ENCODE data around the gene CADM2.

CADM2 gene

DNA sequence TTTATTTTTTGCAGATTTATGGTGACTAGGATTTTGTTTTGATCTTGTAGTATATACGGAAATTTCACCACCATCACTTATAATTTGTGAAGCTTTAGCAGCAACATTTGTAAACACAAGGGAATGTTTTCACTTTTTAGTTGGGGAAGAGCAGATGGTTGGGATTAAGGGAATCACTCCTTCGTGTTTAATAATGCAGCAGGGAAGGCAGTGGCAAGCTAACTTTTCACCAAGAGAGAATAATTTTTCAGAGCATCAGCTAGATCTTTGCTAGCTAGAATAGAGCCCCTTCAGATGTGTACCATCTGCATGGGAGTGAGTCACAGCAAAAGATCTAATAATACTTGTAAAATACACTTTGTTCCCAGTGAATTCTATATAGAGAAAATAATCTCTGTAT lies 632.7 kb downstream of the CADM2 start:
- H3K4me3 ChIP-seq, result no peak overlapping the region
- H3K9me3 ChIP-seq (replicated peaks in 1 of 11), result no peaks in the 10 kb centered on the region
- H4K20me1 ChIP-seq, result no peaks in the 10 kb centered on the region
- peaks cover 0 to 15% (median 11%) of the 10 kb centered on the region in 10 experiments; a peak in 16 of 20 replicates for H3K4me1 ChIP-seq
- H3K4me2 ChIP-seq, result no peak overlapping the region
- no peak overlapping the region for H3K27ac ChIP-seq
- H3K36me3 ChIP-seq, result no peaks in the 10 kb centered on the region
- TF ChIP-seq Cebpa-rat (IDR thresholded peaks at IDR 0.05), result no peak
- no peaks in the 10 kb centered on the region for H3K27me3 ChIP-seq
- no peak overlapping the region for H3K9ac ChIP-seq

DNA sequence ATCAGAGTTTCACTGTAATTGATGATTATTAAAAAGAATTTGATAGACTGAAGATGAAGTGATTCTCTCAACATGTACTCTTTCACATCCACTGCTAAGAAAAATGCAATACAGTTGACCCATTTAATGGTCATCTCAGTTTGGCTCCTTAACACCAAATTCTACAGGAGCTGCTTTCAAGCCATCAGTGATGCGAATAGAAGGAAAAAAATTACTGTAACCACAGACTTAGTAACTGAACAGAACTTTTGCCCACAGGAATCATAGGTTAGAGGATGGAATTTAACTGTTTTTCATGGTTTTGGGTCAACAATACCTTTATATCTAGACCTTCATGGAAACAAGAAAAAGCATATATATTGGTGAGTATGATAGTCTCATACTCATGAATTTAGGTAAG lies 633.5 kb downstream of the CADM2 start:
- H3K27me3 ChIP-seq, result no peaks in the 10 kb centered on the region
- H3K36me3 ChIP-seq, result no peaks in the 10 kb centered on the region
- no peak overlapping the region for H3K27ac ChIP-seq
- no peaks in the 10 kb centered on the region for H4K20me1 ChIP-seq
- H3K9ac ChIP-seq, result no peak overlapping the region
- no peak for TF ChIP-seq Cebpa-rat (IDR thresholded peaks at IDR 0.05)
- peaks cover 0 to 15% (median 11%) of the 10 kb centered on the region in 10 experiments; a peak in 16 of 20 replicates for H3K4me1 ChIP-seq
- no peaks in the 10 kb centered on the region for H3K9me3 ChIP-seq (replicated peaks in 1 of 11)
- H3K4me2 ChIP-seq, result no peak overlapping the region
- H3K4me3 ChIP-seq, result no peak overlapping the region

DNA sequence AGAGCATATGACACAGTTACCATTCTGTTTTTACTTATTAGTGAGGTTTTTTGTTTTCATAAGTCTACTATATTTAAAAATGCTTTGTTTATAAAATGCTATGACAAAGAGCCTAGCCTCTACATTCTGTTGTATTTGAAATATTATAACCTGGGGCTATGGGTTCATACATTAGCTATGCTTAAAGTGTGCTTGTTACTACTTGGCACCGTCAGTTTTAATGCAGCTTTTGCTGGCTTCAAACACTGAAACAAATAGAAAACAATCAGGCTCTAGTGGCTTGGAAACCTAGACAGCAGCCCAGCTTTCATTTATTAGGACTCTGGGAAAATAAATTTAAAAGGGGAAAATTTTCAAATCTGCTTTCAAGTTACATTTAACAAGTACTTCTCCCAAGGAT lies 635.9 kb downstream of the CADM2 start:
- no peaks in the 10 kb centered on the region for H3K4me1 ChIP-seq
- no peak overlapping the region for H3K27ac ChIP-seq
- H3K27me3 ChIP-seq, result no peaks in the 10 kb centered on the region
- H3K36me3 ChIP-seq, result no peaks in the 10 kb centered on the region
- no peak overlapping the region for H3K4me2 ChIP-seq
- no peaks in the 10 kb centered on the region for H3K9me3 ChIP-seq (replicated peaks in 1 of 11)
- H3K9ac ChIP-seq, result no peak overlapping the region
- H3K4me3 ChIP-seq, result no peak overlapping the region
- no peaks in the 10 kb centered on the region for H4K20me1 ChIP-seq
- TF ChIP-seq Cebpa-rat (IDR thresholded peaks at IDR 0.05), result no peak

DNA sequence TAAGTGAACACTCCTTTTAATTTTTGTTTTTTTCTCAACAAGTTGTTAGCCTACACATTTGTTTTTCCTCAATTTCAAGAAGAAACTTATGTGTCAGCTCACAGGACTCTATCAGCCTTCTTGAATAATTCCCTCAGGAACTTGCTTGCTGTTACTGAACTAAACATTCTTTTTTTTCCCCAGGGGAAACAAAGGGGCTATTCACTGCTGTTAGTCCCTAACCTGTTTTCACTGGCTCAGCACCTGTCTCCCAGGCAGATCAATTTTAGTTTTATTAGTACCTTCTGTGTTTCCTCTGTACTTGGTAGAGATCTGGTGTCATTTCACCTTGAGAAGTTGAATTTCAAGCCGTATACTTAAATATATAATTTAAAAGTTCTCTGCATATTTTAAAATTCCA lies 644.6 kb downstream of the CADM2 start:
- no peaks in the 10 kb centered on the region for H3K27me3 ChIP-seq
- H3K27ac ChIP-seq, result no peak overlapping the region
- no peak for TF ChIP-seq Cebpa-rat (IDR thresholded peaks at IDR 0.05)
- H3K4me3 ChIP-seq, result no peak overlapping the region
- no peaks in the 10 kb centered on the region for H3K9me3 ChIP-seq (replicated peaks in 1 of 11)
- no peaks in the 10 kb centered on the region for H4K20me1 ChIP-seq
- no peak overlapping the region for H3K9ac ChIP-seq
- H3K4me1 ChIP-seq, result no peaks in the 10 kb centered on the region
- no peaks in the 10 kb centered on the region for H3K36me3 ChIP-seq
- H3K4me2 ChIP-seq, result no peak overlapping the region

DNA sequence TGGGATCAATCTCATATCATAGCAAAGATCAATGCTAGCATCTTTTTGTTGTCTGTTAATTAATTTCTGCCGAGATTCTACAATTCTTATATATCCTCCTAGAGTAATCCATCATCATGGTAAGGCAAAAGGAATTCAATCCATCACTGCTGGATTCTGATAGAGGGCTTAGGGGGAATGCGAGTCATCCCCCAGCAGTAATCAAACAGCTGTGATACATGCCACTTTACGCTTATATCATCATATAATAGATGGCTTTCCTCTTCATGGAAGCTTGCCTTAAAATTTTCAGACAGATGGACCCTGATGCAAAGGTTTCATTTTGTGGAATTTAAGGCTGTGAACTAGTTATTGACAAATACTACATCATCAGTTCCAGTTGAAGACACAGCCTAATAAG lies 645.9 kb downstream of the CADM2 start:
- no peak overlapping the region for H3K9ac ChIP-seq
- H3K4me2 ChIP-seq, result no peak overlapping the region
- H3K27me3 ChIP-seq, result no peaks in the 10 kb centered on the region
- H4K20me1 ChIP-seq, result no peaks in the 10 kb centered on the region
- no peak overlapping the region for H3K4me3 ChIP-seq
- no peaks in the 10 kb centered on the region for H3K36me3 ChIP-seq
- H3K27ac ChIP-seq, result no peak overlapping the region
- H3K4me1 ChIP-seq, result no peaks in the 10 kb centered on the region
- H3K9me3 ChIP-seq (replicated peaks in 1 of 11), result no peaks in the 10 kb centered on the region
- TF ChIP-seq Cebpa-rat (IDR thresholded peaks at IDR 0.05), result no peak

DNA sequence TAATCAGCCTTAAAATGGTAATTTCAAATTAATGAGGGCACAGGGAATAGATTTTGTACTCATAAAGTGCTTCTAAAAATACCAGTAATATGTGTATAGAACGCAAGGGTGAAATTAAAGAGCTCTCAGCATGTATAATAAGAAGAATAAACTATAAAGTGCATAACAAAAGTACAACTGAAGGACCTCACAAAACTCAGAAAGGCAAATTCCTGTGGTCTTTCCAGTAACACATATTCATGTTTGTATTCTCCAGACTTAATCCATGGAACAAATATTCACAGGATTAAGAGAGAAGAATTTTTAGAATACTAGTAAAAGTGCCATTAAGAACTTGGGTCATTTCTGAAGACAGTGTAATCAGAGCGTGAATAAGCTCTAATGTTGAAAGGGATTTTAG lies 646.3 kb downstream of the CADM2 start:
- no peak overlapping the region for H3K27ac ChIP-seq

DNA sequence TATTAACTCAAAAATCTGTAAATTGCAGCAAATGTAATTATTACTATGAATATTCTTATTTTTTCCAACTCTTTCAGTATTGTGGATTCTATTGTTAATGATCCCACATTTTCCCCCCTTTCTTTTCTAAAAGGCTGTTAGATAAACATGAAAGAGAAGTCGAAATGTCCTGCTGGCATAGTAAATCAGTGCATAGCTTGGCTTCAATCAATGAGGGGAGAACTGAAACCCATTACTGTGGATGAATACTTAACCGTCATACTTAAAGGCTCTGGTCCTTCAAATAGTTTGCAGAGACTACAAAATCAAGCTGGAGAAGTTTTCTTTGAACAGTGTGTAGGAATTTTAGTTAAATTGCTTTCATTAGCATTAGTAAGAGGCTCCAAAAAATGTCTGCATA lies 667.9 kb downstream of the CADM2 start:
- H3K4me3 ChIP-seq, result no peak overlapping the region
- no peaks in the 10 kb centered on the region for H3K4me1 ChIP-seq
- no peaks in the 10 kb centered on the region for H3K27me3 ChIP-seq
- no peak overlapping the region for H3K9ac ChIP-seq
- no peak for TF ChIP-seq Cebpa-rat (IDR thresholded peaks at IDR 0.05)
- no peaks in the 10 kb centered on the region for H3K36me3 ChIP-seq
- H3K9me3 ChIP-seq (replicated peaks in 1 of 11), result no peaks in the 10 kb centered on the region
- no peak overlapping the region for H3K4me2 ChIP-seq
- H3K27ac ChIP-seq, result no peak overlapping the region
- H4K20me1 ChIP-seq, result no peaks in the 10 kb centered on the region

More for the DNA sequence above, 646.3 kb downstream of the CADM2 start:
- Histone ChIP-seq H3K4me3 (no peak overlapping the region), H3K9me3 (replicated peaks in 1 of 11) (no peaks in the 10 kb centered on the region), H3K27me3 (no peaks in the 10 kb centered on the region), H4K20me1 (no peaks in the 10 kb centered on the region), H3K36me3 (no peaks in the 10 kb centered on the region), H3K4me1 (no peaks in the 10 kb centered on the region), H3K9ac (no peak overlapping the region), H3K4me2 (no peak overlapping the region)
- no peak for TF ChIP-seq Cebpa-rat (IDR thresholded peaks at IDR 0.05)

DNA sequence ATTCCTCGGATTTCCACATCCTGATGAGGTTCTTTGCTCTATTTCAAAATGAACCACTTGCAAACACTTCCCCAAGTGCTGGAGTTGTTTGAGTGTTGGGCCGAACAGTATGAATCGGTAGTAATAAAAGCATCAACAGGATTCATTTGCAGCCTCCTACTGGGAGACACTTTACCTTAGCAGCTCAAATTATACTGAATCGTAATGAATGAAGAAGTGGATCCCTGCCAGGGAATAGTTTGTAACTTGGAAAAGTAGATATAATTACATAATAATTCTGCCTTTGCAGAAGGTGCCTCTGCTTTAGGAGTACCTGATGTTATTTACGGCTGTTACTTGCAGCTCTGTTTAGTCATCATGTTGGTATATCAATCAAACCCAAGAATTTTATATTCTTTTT lies 669.1 kb downstream of the CADM2 start:
- no peak for TF ChIP-seq Cebpa-rat (IDR thresholded peaks at IDR 0.05)
- H3K9me3 ChIP-seq (replicated peaks in 1 of 11), result no peaks in the 10 kb centered on the region
- no peaks in the 10 kb centered on the region for H3K36me3 ChIP-seq
- H4K20me1 ChIP-seq, result no peaks in the 10 kb centered on the region
- H3K27me3 ChIP-seq, result no peaks in the 10 kb centered on the region
- no peaks in the 10 kb centered on the region for H3K4me1 ChIP-seq
- no peak overlapping the region for H3K27ac ChIP-seq
- no peak overlapping the region for H3K4me2 ChIP-seq
- no peak overlapping the region for H3K4me3 ChIP-seq
- H3K9ac ChIP-seq, result no peak overlapping the region

DNA sequence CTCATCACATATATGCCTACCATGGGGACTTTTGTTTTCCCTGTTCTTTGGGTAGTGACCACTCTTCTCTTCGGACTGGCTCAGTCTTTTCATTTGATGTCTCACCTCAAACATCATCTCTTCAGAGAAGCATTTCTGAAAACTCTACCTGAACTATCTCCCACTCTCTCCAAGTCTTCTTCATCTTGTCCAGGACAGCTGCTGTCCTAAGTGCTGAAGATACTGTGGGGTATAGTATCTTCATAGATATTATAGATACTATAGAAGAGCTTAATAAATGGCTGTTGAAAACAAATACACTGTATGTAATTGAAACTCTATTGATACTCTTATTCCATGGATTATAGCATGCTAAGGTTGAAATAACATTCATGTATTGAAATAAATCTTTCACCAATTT lies 672.3 kb downstream of the CADM2 start:
- no peak overlapping the region for H3K9ac ChIP-seq
- no peak overlapping the region for H3K27ac ChIP-seq
- H3K4me3 ChIP-seq, result no peak overlapping the region
- no peaks in the 10 kb centered on the region for H3K36me3 ChIP-seq
- H3K4me1 ChIP-seq, result no peaks in the 10 kb centered on the region
- H4K20me1 ChIP-seq, result no peaks in the 10 kb centered on the region
- H3K9me3 ChIP-seq (replicated peaks in 1 of 11), result no peaks in the 10 kb centered on the region
- TF ChIP-seq Cebpa-rat (IDR thresholded peaks at IDR 0.05), result no peak
- H3K4me2 ChIP-seq, result no peak overlapping the region
- no peaks in the 10 kb centered on the region for H3K27me3 ChIP-seq

DNA sequence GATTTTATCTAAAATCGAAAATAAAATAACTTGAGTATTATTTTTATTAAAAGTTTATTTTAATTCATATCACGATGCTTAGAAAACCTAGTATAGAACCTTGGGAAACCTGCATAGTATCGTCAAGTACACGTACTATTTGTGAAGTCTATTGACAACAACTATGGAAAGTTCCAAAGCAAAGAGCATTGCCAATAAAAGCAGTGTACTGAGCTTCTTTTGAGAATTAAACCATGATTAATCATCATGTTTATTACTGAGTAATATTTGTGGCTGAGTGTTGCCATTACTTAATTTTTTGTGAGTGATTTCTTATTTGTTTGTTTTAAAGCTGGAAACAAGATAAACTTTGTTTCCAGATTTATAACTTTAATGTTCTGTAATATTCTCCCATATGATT lies 674.1 kb downstream of the CADM2 start:
- Histone ChIP-seq H4K20me1 (no peaks in the 10 kb centered on the region), H3K4me1 (no peaks in the 10 kb centered on the region), H3K36me3 (no peaks in the 10 kb centered on the region), H3K27ac (no peak overlapping the region), H3K9me3 (replicated peaks in 1 of 11) (no peaks in the 10 kb centered on the region), H3K4me2 (no peak overlapping the region), H3K4me3 (no peak overlapping the region), H3K27me3 (no peaks in the 10 kb centered on the region), H3K9ac (no peak overlapping the region)
- no peak for TF ChIP-seq Cebpa-rat (IDR thresholded peaks at IDR 0.05)

DNA sequence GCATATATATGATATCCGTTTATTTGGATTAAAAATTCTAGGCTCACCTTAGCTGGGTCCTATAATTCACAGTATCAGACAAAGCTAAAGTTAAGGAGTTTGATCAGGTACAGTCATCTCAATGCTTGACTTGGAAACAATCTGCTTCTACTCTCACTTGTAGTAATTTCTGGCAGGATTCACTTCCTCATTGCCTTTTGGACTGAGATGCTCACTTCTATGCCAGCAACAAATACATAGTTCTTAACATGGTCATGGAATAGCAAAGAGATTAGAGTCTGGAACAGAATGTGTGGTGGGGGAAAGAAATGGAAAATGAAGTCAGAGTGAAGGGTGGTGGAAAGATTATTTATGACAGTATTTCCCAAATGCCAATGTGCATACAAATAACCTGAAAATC lies 693.6 kb downstream of the CADM2 start:
- Histone ChIP-seq H4K20me1 (no peaks in the 10 kb centered on the region), H3K27me3 (no peaks in the 10 kb centered on the region), H3K4me3 (no peak overlapping the region), H3K27ac (no peak overlapping the region), H3K9ac (no peak overlapping the region), H3K9me3 (replicated peaks in 1 of 11) (no peaks in the 10 kb centered on the region), H3K4me1 (no peaks in the 10 kb centered on the region), H3K4me2 (no peak overlapping the region), H3K36me3 (no peaks in the 10 kb centered on the region)
- no peak for TF ChIP-seq Cebpa-rat (IDR thresholded peaks at IDR 0.05)

Measured in BLaER1 treated with 17β-estradiol and CSF1 and Interleukin-3, amounts not matched to agents 10 nM and 100 nM (cell line).